Muscle layer of colon (tissue), 2 donors: ENCODE measurements around the gene SYMPK.

Experiments used
- H3K27ac ChIP-seq: one replicate; pipeline ENCODE4 v1.7.0; 2013; ENCODE audit warnings: low read depth, mild to moderate bottlenecking, low read length, moderate library complexity
- H3K27me3 ChIP-seq, 2 donors: one replicate each; pipeline ENCODE4 v1.7.0; 2013; ENCODE audit warnings: low read length in 2 of 2, mild to moderate bottlenecking in 2 of 2; ENCODE audit not compliant: insufficient read depth in 2 of 2, control insufficient read depth in 1 of 2
- H3K36me3 ChIP-seq: one replicate; pipeline ENCODE4 v1.7.0; 2013; ENCODE audit warnings: mild to moderate bottlenecking, low read length; ENCODE audit not compliant: insufficient read depth
- H3K4me1 ChIP-seq: one replicate; pipeline ENCODE4 v1.7.0; 2013; ENCODE audit warnings: mild to moderate bottlenecking, low read length; ENCODE audit not compliant: insufficient read depth
- H3K4me3 ChIP-seq, 2 donors: one replicate each; pipeline ENCODE4 v1.7.0; 2013; ENCODE audit warnings: low read length in 2 of 2, low read depth in 1 of 2, mild to moderate bottlenecking in 1 of 2, moderate library complexity in 1 of 2
- H3K9ac ChIP-seq: one replicate; pipeline ENCODE4 v1.7.0; 2013; ENCODE audit warnings: low read length
- H3K9me3 ChIP-seq: one replicate; pipeline ENCODE4 v1.7.0; 2013; ENCODE audit warnings: mild to moderate bottlenecking, low read length
- donor health status: abdominal sarcoma.
- donor health status: Adenocarcinoma of cecum.

The SYMPK gene

GRCh38 chr19:45780448-45781213 is 82.3 kb downstream of the SYMPK start:
- Histone ChIP-seq H3K9me3 (no peaks in the 10 kb centered on the region), H3K36me3 (peaks cover 42% of the 10 kb centered on the region), H3K4me3 (peak overlapping the region; percentile 87 to 92), H3K9ac (peak overlapping the region; percentile 58), H3K27me3 (no peaks in the 10 kb centered on the region), H3K4me1 (peaks cover 52% of the 10 kb centered on the region), H3K27ac (peak overlapping the region; percentile 88)

GRCh38 chr19:45780146-45780447 is 82.8 kb downstream of the SYMPK start:
- peak overlapping the region; percentile 58 for H3K9ac ChIP-seq

GRCh38 chr19:45779231-45780145 is 83.5 kb downstream of the SYMPK start:
- H3K36me3 ChIP-seq: peaks cover 37% of the 10 kb centered on the region
- peak overlapping the region; percentile 88 for H3K27ac ChIP-seq
- no peaks in the 10 kb centered on the region for H3K27me3 ChIP-seq
- H3K9me3 ChIP-seq: no peaks in the 10 kb centered on the region
- H3K4me3 ChIP-seq: peak overlapping the region; percentile 87 to 92
- peaks cover 42% of the 10 kb centered on the region for H3K4me1 ChIP-seq
- H3K9ac ChIP-seq: peak overlapping the region; percentile 58

More at GRCh38 chr19:45780146-45780447, 82.8 kb downstream of the SYMPK start:
- Histone ChIP-seq H3K36me3 (peaks cover 37% of the 10 kb centered on the region), H3K9me3 (no peaks in the 10 kb centered on the region), H3K4me3 (peak overlapping the region; percentile 87 to 92), H3K27me3 (no peaks in the 10 kb centered on the region), H3K27ac (peak overlapping the region; percentile 88), H3K4me1 (peaks cover 48% of the 10 kb centered on the region)

- peaks cover 29% of the 10 kb centered on the region for H3K4me1 ChIP-seq
- H3K9me3 ChIP-seq: no peaks in the 10 kb centered on the region
- no peak overlapping the region for H3K9ac ChIP-seq
- no peak overlapping the region for H3K4me3 ChIP-seq
- H3K27ac ChIP-seq: peak overlapping the region; percentile 13
- H3K36me3 ChIP-seq: peaks cover 43% of the 10 kb centered on the region
- no peaks in the 10 kb centered on the region for H3K27me3 ChIP-seq
These were observed 84.8 kb downstream of the SYMPK start for GRCh38 chr19:45778010-45778661.

- H3K27ac ChIP-seq: no peak overlapping the region
- no peaks in the 10 kb centered on the region for H3K9me3 ChIP-seq
- no peak overlapping the region for H3K9ac ChIP-seq
- H3K4me1 ChIP-seq: peaks cover 27% of the 10 kb centered on the region
- peaks cover 49% of the 10 kb centered on the region for H3K36me3 ChIP-seq
- H3K4me3 ChIP-seq: no peak overlapping the region
- no peaks in the 10 kb centered on the region for H3K27me3 ChIP-seq
These were observed 85.5 kb downstream of the SYMPK start for GRCh38 chr19:45777395-45777961.

- H3K36me3 ChIP-seq: peaks cover 57% of the 10 kb centered on the region
- H3K4me1 ChIP-seq: peaks cover 22% of the 10 kb centered on the region
- no peak overlapping the region for H3K27ac ChIP-seq
- H3K27me3 ChIP-seq: no peaks in the 10 kb centered on the region
- no peak overlapping the region for H3K4me3 ChIP-seq
- no peak overlapping the region for H3K9ac ChIP-seq
- H3K9me3 ChIP-seq: no peaks in the 10 kb centered on the region
These were observed 88.2 kb downstream of the SYMPK start for GRCh38 chr19:45774765-45775164.

GRCh38 chr19:45773384-45773783 is 89.6 kb downstream of the SYMPK start:
- Histone ChIP-seq H3K9me3 (no peaks in the 10 kb centered on the region), H3K27me3 (no peaks in the 10 kb centered on the region), H3K27ac (no peak overlapping the region), H3K9ac (no peak overlapping the region), H3K4me3 (no peak overlapping the region), H3K36me3 (peaks cover 47% of the 10 kb centered on the region), H3K4me1 (peaks cover 8% of the 10 kb centered on the region)

- H3K9me3 ChIP-seq: no peaks in the 10 kb centered on the region
- H3K4me3 ChIP-seq: no peak overlapping the region
- H3K9ac ChIP-seq: no peak overlapping the region
- H3K27ac ChIP-seq: no peak overlapping the region
- no peaks in the 10 kb centered on the region for H3K27me3 ChIP-seq
- peaks cover 7% of the 10 kb centered on the region for H3K4me1 ChIP-seq
- H3K36me3 ChIP-seq: peaks cover 43% of the 10 kb centered on the region
These were observed 90.0 kb downstream of the SYMPK start for GRCh38 chr19:45772912-45773311.

- no peak overlapping the region for H3K9ac ChIP-seq
- H3K4me3 ChIP-seq: no peak overlapping the region
- no peaks in the 10 kb centered on the region for H3K9me3 ChIP-seq
- H3K27ac ChIP-seq: no peak overlapping the region
- H3K27me3 ChIP-seq: no peaks in the 10 kb centered on the region
- peaks cover 7% of the 10 kb centered on the region for H3K4me1 ChIP-seq
- peaks cover 36% of the 10 kb centered on the region for H3K36me3 ChIP-seq
These were observed 90.7 kb downstream of the SYMPK start for GRCh38 chr19:45772130-45772840.

- Histone ChIP-seq H3K4me1 (peaks cover 9% of the 10 kb centered on the region), H3K4me3 (no peak overlapping the region)
These were observed 91.5 kb downstream of the SYMPK start for GRCh38 chr19:45771311-45771933.

More at GRCh38 chr19:45771311-45771933, 91.5 kb downstream of the SYMPK start:
- Histone ChIP-seq H3K9me3 (no peaks in the 10 kb centered on the region), H3K36me3 (peaks cover 28% of the 10 kb centered on the region), H3K27me3 (no peaks in the 10 kb centered on the region), H3K27ac (peak overlapping the region; percentile 65), H3K9ac (no peak overlapping the region)
